HL-60 (cell line): ENCODE data around the gene SPPL2C.

Source experiments
- CTCF ChIP-seq: IDR thresholded peaks from one replicate; pipeline ENCODE4 v1.5.1; 2011; ENCODE audit warnings: low read length, control low read depth, inconsistent platforms; ENCODE audit not compliant: insufficient read depth
- GABPA ChIP-seq: IDR thresholded peaks from 2 replicates; pipeline ENCODE4 v1.6.1; 2012; ENCODE audit warnings: low read depth
- POLR2AphosphoS5 ChIP-seq: IDR thresholded peaks from 2 replicates; pipeline ENCODE4 v1.6.1; 2012; ENCODE audit warnings: low read depth

- no peak for TF ChIP-seq GABPA
- TF ChIP-seq CTCF = no peak
- TF ChIP-seq POLR2AphosphoS5 = no peak
Measured at GRCh38 chr17:45876539-45876938, 31.9 kb downstream of the SPPL2C start.
